Measurements from ENCODE around the gene SRSF2. TPM values are rescaled to one million over a fixed set of nuclear protein-coding genes. Genes with fewer than 3 reads are reported as not detected.
A peak's percentile ranks its signal among the peaks of the same experiment; 100 is the strongest.
"Not testable (repeated sequence)": the region's sequence is repeated elsewhere in the genome, so short reads cannot be mapped to it uniquely, and the experiment has no call there.

SRSF2 gene
- total RNA-seq, 1 donor from 2014 or later, result 122 TPM

DNA sequence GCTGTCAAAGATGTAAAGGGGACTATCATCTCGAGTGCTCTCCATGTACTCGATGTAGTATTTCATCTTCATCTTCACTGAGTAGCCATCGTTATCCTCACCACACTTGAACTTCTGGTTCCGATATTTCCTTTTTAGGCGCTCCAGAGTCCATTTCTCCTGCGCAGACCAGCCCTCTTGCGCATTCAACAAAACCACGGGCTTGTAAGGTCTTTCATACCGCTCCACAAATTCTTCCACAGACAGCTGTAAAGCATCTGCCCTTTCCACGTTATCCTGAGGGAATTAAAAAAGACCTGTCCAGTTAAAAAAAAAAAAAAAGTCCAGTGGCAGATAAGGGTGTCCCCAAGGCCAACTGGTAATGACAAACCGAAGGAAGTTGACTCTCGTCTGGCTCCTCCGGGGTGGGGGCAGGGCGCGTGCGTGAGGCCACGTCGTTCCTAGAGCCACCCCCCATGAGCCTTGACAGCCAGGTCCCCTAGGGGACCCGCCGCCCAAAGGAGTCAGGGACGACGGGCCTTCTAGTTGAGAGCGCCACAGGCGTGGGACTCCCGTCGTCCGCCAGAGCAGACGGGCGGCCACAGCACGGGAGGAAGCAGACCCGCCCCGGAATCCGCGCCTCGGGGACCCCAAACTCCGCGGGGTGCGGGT lies 11.4 kb downstream of the SRSF2 start:
- intact Hi-C loops (cut with DNase I), result no loop called here
- TF ChIP-seq, protein P1, sequence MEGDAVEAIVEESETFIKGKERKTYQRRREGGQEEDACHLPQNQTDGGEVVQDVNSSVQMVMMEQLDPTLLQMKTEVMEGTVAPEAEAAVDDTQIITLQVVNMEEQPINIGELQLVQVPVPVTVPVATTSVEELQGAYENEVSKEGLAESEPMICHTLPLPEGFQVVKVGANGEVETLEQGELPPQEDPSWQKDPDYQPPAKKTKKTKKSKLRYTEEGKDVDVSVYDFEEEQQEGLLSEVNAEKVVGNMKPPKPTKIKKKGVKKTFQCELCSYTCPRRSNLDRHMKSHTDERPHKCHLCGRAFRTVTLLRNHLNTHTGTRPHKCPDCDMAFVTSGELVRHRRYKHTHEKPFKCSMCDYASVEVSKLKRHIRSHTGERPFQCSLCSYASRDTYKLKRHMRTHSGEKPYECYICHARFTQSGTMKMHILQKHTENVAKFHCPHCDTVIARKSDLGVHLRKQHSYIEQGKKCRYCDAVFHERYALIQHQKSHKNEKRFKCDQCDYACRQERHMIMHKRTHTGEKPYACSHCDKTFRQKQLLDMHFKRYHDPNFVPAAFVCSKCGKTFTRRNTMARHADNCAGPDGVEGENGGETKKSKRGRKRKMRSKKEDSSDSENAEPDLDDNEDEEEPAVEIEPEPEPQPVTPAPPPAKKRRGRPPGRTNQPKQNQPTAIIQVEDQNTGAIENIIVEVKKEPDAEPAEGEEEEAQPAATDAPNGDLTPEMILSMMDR (IDR thresholded peaks at IDR 0.05), result no peak
- peak overlapping the region; percentile 99 for H3K27ac ChIP-seq
- H3K9me3 ChIP-seq, result no peaks in the 10 kb centered on the region
- H3K27me3 ChIP-seq (ENCODE audit: low read depth), result no peaks in the 10 kb centered on the region
- peak; percentile 66 to 75 for ATAC-seq
- peak; percentile 85 for DNase-seq
- peaks cover 58% of the 10 kb centered on the region for H3K4me1 ChIP-seq
- H3K36me3 ChIP-seq, result peaks cover 65% of the 10 kb centered on the region
- peak overlapping the region; percentile 98 for H3K4me3 ChIP-seq

DNA sequence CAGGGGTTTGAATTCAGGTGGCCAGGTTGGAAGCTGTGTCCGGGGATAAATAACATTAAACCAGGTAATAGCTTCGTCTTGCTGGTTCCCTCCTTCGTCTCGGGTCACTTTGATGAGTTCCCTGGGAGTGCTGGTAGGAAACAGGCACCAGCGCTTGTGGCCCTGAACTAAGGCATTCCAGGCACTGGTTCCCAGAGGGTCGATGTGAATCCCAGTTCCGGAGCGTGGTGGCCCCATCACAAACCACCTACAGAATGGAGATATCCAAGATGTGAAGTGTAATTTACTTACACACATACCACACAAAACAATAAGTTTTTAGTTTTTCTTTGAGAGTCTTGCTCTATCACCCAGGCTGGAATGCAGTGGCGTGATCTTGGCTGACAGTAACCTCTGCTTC lies 13.3 kb downstream of the SRSF2 start:
- no peak for ATAC-seq
- TF ChIP-seq, protein P1 (IDR thresholded peaks at IDR 0.05), result no peak
- no peak overlapping the region for H3K27ac ChIP-seq
- no peak overlapping the region for H3K4me3 ChIP-seq
- no peak for DNase-seq
- peaks cover 67% of the 10 kb centered on the region for H3K36me3 ChIP-seq
- intact Hi-C loops (cut with DNase I), result no loop called here
- no peaks in the 10 kb centered on the region for H3K9me3 ChIP-seq
- peaks cover 43% of the 10 kb centered on the region for H3K4me1 ChIP-seq
- H3K27me3 ChIP-seq (ENCODE audit: low read depth), result no peaks in the 10 kb centered on the region

- DNase-seq; H3K9me3 ChIP-seq; H3K27ac ChIP-seq; H3K4me3 ChIP-seq; intact Hi-C loops (cut with DNase I); ATAC-seq; H3K27me3 ChIP-seq (ENCODE audit: low read depth): not testable (repeated sequence)
- peaks cover 35% of the 10 kb centered on the region for H3K4me1 ChIP-seq
- peaks cover 75% of the 10 kb centered on the region for H3K36me3 ChIP-seq
These were observed 14.2 kb downstream of the SRSF2 start for GRCh38 chr17:76722977-76723376.

GRCh38 chr17:76722279-76722678 lies 14.9 kb downstream of the SRSF2 start:
- Histone ChIP-seq H3K4me3 (no peak overlapping the region), H3K27ac (no peak overlapping the region), H3K36me3 (peaks cover 82% of the 10 kb centered on the region), H3K9me3 (no peaks in the 10 kb centered on the region), H3K4me1 (peaks cover 30% of the 10 kb centered on the region), H3K27me3 (ENCODE audit: low read depth) (no peaks in the 10 kb centered on the region)
- DNase-seq (no peak), ATAC-seq (no peak)
- intact Hi-C loops (cut with DNase I), result no loop called here
- TF ChIP-seq, protein P1 (IDR thresholded peaks at IDR 0.05), result no peak

- no peaks in the 10 kb centered on the region for H3K9me3 ChIP-seq
- no peak overlapping the region for H3K4me3 ChIP-seq
- peaks cover 90% of the 10 kb centered on the region for H3K36me3 ChIP-seq
- TF ChIP-seq, protein P1 (IDR thresholded peaks at IDR 0.05), result no peak
- no peaks in the 10 kb centered on the region for H3K27me3 ChIP-seq (ENCODE audit: low read depth)
- H3K27ac ChIP-seq, result no peak overlapping the region
- intact Hi-C loops (cut with DNase I), result no loop called here
- no peak for DNase-seq
- no peak for ATAC-seq
- peaks cover 39% of the 10 kb centered on the region for H3K4me1 ChIP-seq
These were observed 15.7 kb downstream of the SRSF2 start for GRCh38 chr17:76721463-76721862.

DNA sequence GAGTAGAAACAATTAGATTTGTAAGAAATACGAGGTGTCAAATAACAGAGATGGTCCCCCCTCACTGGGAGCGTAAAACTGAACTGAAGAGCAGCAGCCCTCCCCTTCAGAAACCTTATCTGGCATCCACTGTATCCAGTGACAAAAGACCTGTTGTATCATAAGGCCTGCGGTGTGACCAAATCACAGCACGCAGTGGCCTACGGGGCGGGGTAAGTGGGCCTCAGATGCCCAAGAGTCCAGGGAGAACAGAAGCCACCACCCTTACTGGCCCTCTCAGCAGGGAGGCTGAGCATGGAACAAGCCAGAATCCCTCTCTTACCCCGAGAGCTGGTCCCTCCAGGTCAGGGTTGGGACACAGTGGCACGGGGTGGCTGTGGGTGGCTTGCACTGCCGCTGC lies 16.2 kb downstream of the SRSF2 start:
- Histone ChIP-seq H3K27me3 (ENCODE audit: low read depth) (no peaks in the 10 kb centered on the region), H3K27ac (no peak overlapping the region), H3K4me1 (peaks cover 44% of the 10 kb centered on the region), H3K9me3 (no peaks in the 10 kb centered on the region), H3K36me3 (peaks cover 95% of the 10 kb centered on the region), H3K4me3 (no peak overlapping the region)
- intact Hi-C loops (cut with DNase I), result no loop called here
- TF ChIP-seq, protein P1 (IDR thresholded peaks at IDR 0.05), result no peak
- ATAC-seq (no peak), DNase-seq (no peak)
